ENCODE results near the gene ATP6V0E1. TPM values are rescaled to one million over a fixed set of nuclear protein-coding genes. Genes with fewer than 3 reads are reported as not detected.

Gene ATP6V0E1
- total RNA-seq, 1 donor from 2014 or later, result 91.3 TPM

- H3K27ac ChIP-seq (ENCODE audit: low read depth, low read length), result no peak overlapping the region
- H3K9ac ChIP-seq (ENCODE audit: low read depth in 1 of 3, low read length in 3 of 3), result no peak overlapping the region
These were observed 15.9 kb downstream of the ATP6V0E1 start for GRCh38 chr5:172999372-172999973.

GRCh38 chr5:172999974-173000373 lies 16.4 kb downstream of the ATP6V0E1 start:
- H3K4me1 ChIP-seq (ENCODE audit: control insufficient read depth in 3 of 3, insufficient read depth in 3 of 3, low read length in 3 of 3), result peaks cover 14 to 27% (median 15%) of the 10 kb centered on the region in 3 donors
- H3K4me3 ChIP-seq (ENCODE audit: low read length in 3 of 3), result no peak overlapping the region
- no peaks in the 10 kb centered on the region for H3K9me3 ChIP-seq (ENCODE audit: control insufficient read depth in 3 of 3, low read length in 3 of 3)
- no peak overlapping the region for H3K27ac ChIP-seq (ENCODE audit: low read depth, low read length)
- H3K9ac ChIP-seq (ENCODE audit: low read depth in 1 of 3, low read length in 3 of 3), result peak overlapping the region in 1 of 3 donors; percentile 47
- no peaks in the 10 kb centered on the region for H3K27me3 ChIP-seq (ENCODE audit: control insufficient read depth in 3 of 3, insufficient read depth in 3 of 3, low read length in 3 of 3)
- peaks cover 12 to 14% (median 12%) of the 10 kb centered on the region in 3 donors for H3K36me3 ChIP-seq (ENCODE audit: control insufficient read depth in 3 of 3, insufficient read depth in 3 of 3, low read length in 3 of 3)

More at GRCh38 chr5:172999372-172999973, 15.9 kb downstream of the ATP6V0E1 start:
- Histone ChIP-seq H3K27me3 (ENCODE audit: control insufficient read depth in 3 of 3, insufficient read depth in 3 of 3, low read length in 3 of 3) (no peaks in the 10 kb centered on the region), H3K9me3 (ENCODE audit: control insufficient read depth in 3 of 3, low read length in 3 of 3) (no peaks in the 10 kb centered on the region), H3K36me3 (ENCODE audit: control insufficient read depth in 3 of 3, insufficient read depth in 3 of 3, low read length in 3 of 3) (peaks cover 12 to 17% (median 14%) of the 10 kb centered on the region in 3 donors), H3K4me1 (ENCODE audit: control insufficient read depth in 3 of 3, insufficient read depth in 3 of 3, low read length in 3 of 3) (peaks cover 14 to 24% (median 15%) of the 10 kb centered on the region in 3 donors), H3K4me3 (ENCODE audit: low read length in 3 of 3) (no peak overlapping the region)

GRCh38 chr5:173001229-173001841 lies 17.8 kb downstream of the ATP6V0E1 start:
- Histone ChIP-seq H3K27me3 (ENCODE audit: control insufficient read depth in 3 of 3, insufficient read depth in 3 of 3, low read length in 3 of 3) (no peaks in the 10 kb centered on the region), H3K27ac (ENCODE audit: low read depth, low read length) (no peak overlapping the region), H3K36me3 (ENCODE audit: control insufficient read depth in 3 of 3, insufficient read depth in 3 of 3, low read length in 3 of 3) (peaks cover 0 to 2% (median 0%) of the 10 kb centered on the region in 3 donors), H3K4me1 (ENCODE audit: control insufficient read depth in 3 of 3, insufficient read depth in 3 of 3, low read length in 3 of 3) (peaks cover 14 to 27% (median 15%) of the 10 kb centered on the region in 3 donors), H3K9ac (ENCODE audit: low read depth in 1 of 3, low read length in 3 of 3) (no peak overlapping the region), H3K4me3 (ENCODE audit: low read length in 3 of 3) (no peak overlapping the region), H3K9me3 (ENCODE audit: control insufficient read depth in 3 of 3, low read length in 3 of 3) (no peaks in the 10 kb centered on the region)

GRCh38 chr5:173003360-173003759 lies 19.8 kb downstream of the ATP6V0E1 start:
- Histone ChIP-seq H3K4me3 (ENCODE audit: low read length in 3 of 3) (no peak overlapping the region), H3K36me3 (ENCODE audit: control insufficient read depth in 3 of 3, insufficient read depth in 3 of 3, low read length in 3 of 3) (no peaks in the 10 kb centered on the region), H3K4me1 (ENCODE audit: control insufficient read depth in 3 of 3, insufficient read depth in 3 of 3, low read length in 3 of 3) (peaks cover 14 to 31% (median 20%) of the 10 kb centered on the region in 3 donors), H3K27me3 (ENCODE audit: control insufficient read depth in 3 of 3, insufficient read depth in 3 of 3, low read length in 3 of 3) (no peaks in the 10 kb centered on the region), H3K27ac (ENCODE audit: low read depth, low read length) (no peak overlapping the region), H3K9ac (ENCODE audit: low read depth in 1 of 3, low read length in 3 of 3) (no peak overlapping the region), H3K9me3 (ENCODE audit: control insufficient read depth in 3 of 3, low read length in 3 of 3) (no peaks in the 10 kb centered on the region)

GRCh38 chr5:173004013-173004412 lies 20.4 kb downstream of the ATP6V0E1 start:
- H3K9ac ChIP-seq (ENCODE audit: low read depth in 1 of 3, low read length in 3 of 3), result no peak overlapping the region
- H3K4me1 ChIP-seq (ENCODE audit: control insufficient read depth in 3 of 3, insufficient read depth in 3 of 3, low read length in 3 of 3), result peaks cover 14 to 31% (median 20%) of the 10 kb centered on the region in 3 donors
- H3K9me3 ChIP-seq (ENCODE audit: control insufficient read depth in 3 of 3, low read length in 3 of 3), result no peaks in the 10 kb centered on the region
- no peak overlapping the region for H3K27ac ChIP-seq (ENCODE audit: low read depth, low read length)
- no peak overlapping the region for H3K4me3 ChIP-seq (ENCODE audit: low read length in 3 of 3)
- no peaks in the 10 kb centered on the region for H3K27me3 ChIP-seq (ENCODE audit: control insufficient read depth in 3 of 3, insufficient read depth in 3 of 3, low read length in 3 of 3)
- no peaks in the 10 kb centered on the region for H3K36me3 ChIP-seq (ENCODE audit: control insufficient read depth in 3 of 3, insufficient read depth in 3 of 3, low read length in 3 of 3)

GRCh38 chr5:173004447-173004846 lies 20.9 kb downstream of the ATP6V0E1 start:
- Histone ChIP-seq H3K9me3 (ENCODE audit: control insufficient read depth in 3 of 3, low read length in 3 of 3) (no peaks in the 10 kb centered on the region), H3K27ac (ENCODE audit: low read depth, low read length) (no peak overlapping the region), H3K36me3 (ENCODE audit: control insufficient read depth in 3 of 3, insufficient read depth in 3 of 3, low read length in 3 of 3) (no peaks in the 10 kb centered on the region), H3K9ac (ENCODE audit: low read depth in 1 of 3, low read length in 3 of 3) (no peak overlapping the region), H3K4me3 (ENCODE audit: low read length in 3 of 3) (no peak overlapping the region), H3K27me3 (ENCODE audit: control insufficient read depth in 3 of 3, insufficient read depth in 3 of 3, low read length in 3 of 3) (no peaks in the 10 kb centered on the region), H3K4me1 (ENCODE audit: control insufficient read depth in 3 of 3, insufficient read depth in 3 of 3, low read length in 3 of 3) (peaks cover 14 to 29% (median 20%) of the 10 kb centered on the region in 3 donors)

GRCh38 chr5:173010021-173010420 lies 26.4 kb downstream of the ATP6V0E1 start:
- H3K9ac ChIP-seq (ENCODE audit: low read depth in 1 of 3, low read length in 3 of 3), result no peak overlapping the region
- H3K27ac ChIP-seq (ENCODE audit: low read depth, low read length), result no peak overlapping the region
- H3K9me3 ChIP-seq (ENCODE audit: control insufficient read depth in 3 of 3, low read length in 3 of 3), result no peaks in the 10 kb centered on the region
- H3K36me3 ChIP-seq (ENCODE audit: control insufficient read depth in 3 of 3, insufficient read depth in 3 of 3, low read length in 3 of 3), result no peaks in the 10 kb centered on the region
- peaks cover 13 to 18% (median 16%) of the 10 kb centered on the region in 3 donors for H3K4me1 ChIP-seq (ENCODE audit: control insufficient read depth in 3 of 3, insufficient read depth in 3 of 3, low read length in 3 of 3)
- no peak overlapping the region for H3K4me3 ChIP-seq (ENCODE audit: low read length in 3 of 3)
- H3K27me3 ChIP-seq (ENCODE audit: control insufficient read depth in 3 of 3, insufficient read depth in 3 of 3, low read length in 3 of 3), result no peaks in the 10 kb centered on the region

- Histone ChIP-seq H3K27ac (ENCODE audit: low read depth, low read length) (no peak overlapping the region), H3K9me3 (ENCODE audit: control insufficient read depth in 3 of 3, low read length in 3 of 3) (no peaks in the 10 kb centered on the region), H3K4me3 (ENCODE audit: low read length in 3 of 3) (no peak overlapping the region), H3K9ac (ENCODE audit: low read depth in 1 of 3, low read length in 3 of 3) (no peak overlapping the region), H3K36me3 (ENCODE audit: control insufficient read depth in 3 of 3, insufficient read depth in 3 of 3, low read length in 3 of 3) (no peaks in the 10 kb centered on the region), H3K27me3 (ENCODE audit: control insufficient read depth in 3 of 3, insufficient read depth in 3 of 3, low read length in 3 of 3) (no peaks in the 10 kb centered on the region), H3K4me1 (ENCODE audit: control insufficient read depth in 3 of 3, insufficient read depth in 3 of 3, low read length in 3 of 3) (peaks cover 13 to 25% (median 17%) of the 10 kb centered on the region in 3 donors)
These were observed 27.2 kb downstream of the ATP6V0E1 start for GRCh38 chr5:173010547-173011464.

- Histone ChIP-seq H3K4me1 (ENCODE audit: control insufficient read depth in 3 of 3, insufficient read depth in 3 of 3, low read length in 3 of 3) (peaks cover 20 to 29% (median 21%) of the 10 kb centered on the region in 3 donors), H3K27me3 (ENCODE audit: control insufficient read depth in 3 of 3, insufficient read depth in 3 of 3, low read length in 3 of 3) (no peaks in the 10 kb centered on the region), H3K36me3 (ENCODE audit: control insufficient read depth in 3 of 3, insufficient read depth in 3 of 3, low read length in 3 of 3) (no peaks in the 10 kb centered on the region), H3K4me3 (ENCODE audit: low read length in 3 of 3) (no peak overlapping the region), H3K9ac (ENCODE audit: low read depth in 1 of 3, low read length in 3 of 3) (no peak overlapping the region), H3K9me3 (ENCODE audit: control insufficient read depth in 3 of 3, low read length in 3 of 3) (no peaks in the 10 kb centered on the region), H3K27ac (ENCODE audit: low read depth, low read length) (no peak overlapping the region)
These were observed 28.0 kb downstream of the ATP6V0E1 start for GRCh38 chr5:173011566-173011965.
